HEK293 (cell line): ENCODE results near the gene AP2A1.

Experiments
- FEZF1 ChIP-seq: fragments of 450-650 bp; formaldehyde crosslinking; IDR thresholded peaks from 2 replicates; pipeline ENCODE4 v1.5.1; 2016; ENCODE audit warnings: missing biosample characterization, missing genetic modification characterization
- GLI4 ChIP-seq: fragments of 450-650 bp; formaldehyde crosslinking; IDR thresholded peaks from 2 replicates; pipeline ENCODE4 v1.5.1; 2016; ENCODE audit warnings: missing biosample characterization, missing genetic modification characterization
- GLIS2 ChIP-seq: fragments of 450-650 bp; formaldehyde crosslinking; IDR thresholded peaks from 2 replicates; pipeline ENCODE4 v1.5.1; 2016; ENCODE audit warnings: missing biosample characterization, missing genetic modification characterization
- MEIS1 ChIP-seq: sonication (generic); formaldehyde crosslinking; IDR thresholded peaks from 2 replicates; pipeline ENCODE4 v1.8.1; 2022; ENCODE audit warnings: missing genetic modification reagents, mild to moderate bottlenecking, borderline replicate concordance
- MYNN ChIP-seq: fragments of 450-650 bp; formaldehyde crosslinking; IDR thresholded peaks from 2 replicates; pipeline ENCODE4 v1.5.1; 2016; ENCODE audit warnings: missing biosample characterization, missing genetic modification characterization, borderline replicate concordance
- OVOL3 ChIP-seq: fragments of 450-650 bp; formaldehyde crosslinking; IDR thresholded peaks from 2 replicates; pipeline ENCODE4 v1.5.1; 2016; ENCODE audit warnings: missing biosample characterization, missing genetic modification characterization
- RBAK ChIP-seq: fragments of 450-650 bp; formaldehyde crosslinking; IDR thresholded peaks from 2 replicates; pipeline ENCODE4 v1.5.1; 2016; ENCODE audit warnings: missing biosample characterization, missing genetic modification characterization
- SETDB1 ChIP-seq: IDR thresholded peaks from one replicate; pipeline ENCODE4 v1.6.1; 2017; ENCODE audit warnings: mild to moderate bottlenecking, low read length, moderate library complexity, mixed read lengths; ENCODE audit not compliant: insufficient read length
- ZBTB1 ChIP-seq: fragments of 450-650 bp; formaldehyde crosslinking; IDR thresholded peaks from 2 replicates; pipeline ENCODE4 v1.5.1; 2016; ENCODE audit warnings: missing biosample characterization, missing genetic modification characterization
- ZBTB20 ChIP-seq: fragments of 450-650 bp; formaldehyde crosslinking; IDR thresholded peaks from 2 replicates; pipeline ENCODE4 v1.5.1; 2016; ENCODE audit warnings: missing biosample characterization, missing genetic modification characterization
- ZEB2 ChIP-seq: fragments of 450-650 bp; formaldehyde crosslinking; IDR thresholded peaks from 2 replicates; pipeline ENCODE4 v1.5.1; 2016; ENCODE audit warnings: missing biosample characterization, missing genetic modification characterization
- ZNF202 ChIP-seq: fragments of 450-650 bp; formaldehyde crosslinking; IDR thresholded peaks from 2 replicates; pipeline ENCODE4 v1.5.1; 2016; ENCODE audit warnings: missing biosample characterization, missing genetic modification characterization, borderline replicate concordance
- ZNF211 ChIP-seq: fragments of 450-650 bp; formaldehyde crosslinking; IDR thresholded peaks from 2 replicates; pipeline ENCODE4 v1.5.1; 2016; ENCODE audit warnings: low read depth, missing biosample characterization, missing genetic modification characterization
- ZNF221 ChIP-seq: fragments of 450-650 bp; formaldehyde crosslinking; IDR thresholded peaks from 2 replicates; pipeline ENCODE4 v1.5.1; 2017; ENCODE audit warnings: missing biosample characterization, missing genetic modification characterization, borderline replicate concordance
- ZNF266 ChIP-seq: fragments of 450-650 bp; formaldehyde crosslinking; IDR thresholded peaks from 2 replicates; pipeline ENCODE4 v1.5.1; 2016; ENCODE audit warnings: missing biosample characterization, missing genetic modification characterization, low read depth
- ZNF391 ChIP-seq: fragments of 450-650 bp; formaldehyde crosslinking; IDR thresholded peaks from 2 replicates; pipeline ENCODE4 v1.5.1; 2016; ENCODE audit warnings: low read depth, missing biosample characterization, missing genetic modification characterization, borderline replicate concordance
- ZNF404 ChIP-seq: fragments of 450-650 bp; formaldehyde crosslinking; IDR thresholded peaks from 2 replicates; pipeline ENCODE4 v1.5.1; 2017; ENCODE audit warnings: missing biosample characterization, missing genetic modification characterization
- ZNF433 ChIP-seq: fragments of 450-650 bp; formaldehyde crosslinking; IDR thresholded peaks from 2 replicates; pipeline ENCODE4 v1.5.1; 2016; ENCODE audit warnings: missing biosample characterization, missing genetic modification characterization, low read depth
- ZNF473 ChIP-seq: fragments of 450-650 bp; formaldehyde crosslinking; IDR thresholded peaks from 2 replicates; pipeline ENCODE4 v1.5.1; 2017; ENCODE audit warnings: missing biosample characterization, missing genetic modification characterization
- ZNF548 ChIP-seq: fragments of 450-650 bp; formaldehyde crosslinking; IDR thresholded peaks from 2 replicates; pipeline ENCODE4 v1.5.1; 2016; ENCODE audit warnings: missing biosample characterization, missing genetic modification characterization
- ZNF549 ChIP-seq: fragments of 450-650 bp; IDR thresholded peaks from 2 replicates; pipeline ENCODE4 v1.5.1; 2018; ENCODE audit warnings: missing biosample characterization, missing genetic modification characterization, mild to moderate bottlenecking, inconsistent platforms, moderate library complexity
- ZNF596 ChIP-seq: fragments of 450-650 bp; IDR thresholded peaks from 2 replicates; pipeline ENCODE4 v1.5.0; 2018; ENCODE audit warnings: missing biosample characterization, mild to moderate bottlenecking, missing genetic modification characterization, moderate library complexity
- ZNF600 ChIP-seq: fragments of 450-650 bp; formaldehyde crosslinking; IDR thresholded peaks from 2 replicates; pipeline ENCODE4 v1.5.1; 2016; ENCODE audit warnings: missing biosample characterization, missing genetic modification characterization
- ZNF660 ChIP-seq: fragments of 450-650 bp; IDR thresholded peaks from 2 replicates; pipeline ENCODE4 v1.5.1; 2018; ENCODE audit warnings: missing biosample characterization, mild to moderate bottlenecking, missing genetic modification characterization
- ZNF670 ChIP-seq: fragments of 450-650 bp; formaldehyde crosslinking; IDR thresholded peaks from 2 replicates; pipeline ENCODE4 v1.5.1; 2016; ENCODE audit warnings: missing biosample characterization, missing genetic modification characterization, low read depth
- ZNF677 ChIP-seq: fragments of 450-650 bp; IDR thresholded peaks from 2 replicates; pipeline ENCODE4 v1.5.0; 2018; ENCODE audit warnings: missing biosample characterization, mild to moderate bottlenecking, missing genetic modification characterization, moderate library complexity
- ZNF707 ChIP-seq: fragments of 450-650 bp; formaldehyde crosslinking; IDR thresholded peaks from 2 replicates; pipeline ENCODE4 v1.5.1; 2016; ENCODE audit warnings: missing biosample characterization, missing genetic modification characterization
- ZNF76 ChIP-seq: fragments of 450-650 bp; formaldehyde crosslinking; IDR thresholded peaks from 2 replicates; pipeline ENCODE4; 2016; ENCODE audit warnings: low read depth, missing biosample characterization, missing genetic modification characterization, borderline replicate concordance
- ZNF768 ChIP-seq: fragments of 450-650 bp; formaldehyde crosslinking; IDR thresholded peaks from 2 replicates; pipeline ENCODE4 v1.5.1; 2018; ENCODE audit warnings: missing biosample characterization, mild to moderate bottlenecking, missing genetic modification characterization
- ZNF776 ChIP-seq: fragments of 450-650 bp; formaldehyde crosslinking; IDR thresholded peaks from 2 replicates; pipeline ENCODE4 v1.5.0; 2017; ENCODE audit warnings: missing biosample characterization, missing genetic modification characterization, borderline replicate concordance
- ZNF777 ChIP-seq: fragments of 450-650 bp; formaldehyde crosslinking; IDR thresholded peaks from 2 replicates; pipeline ENCODE4 v1.5.1; 2017; ENCODE audit warnings: missing biosample characterization, missing genetic modification characterization, borderline replicate concordance
- ZSCAN23 ChIP-seq: fragments of 450-650 bp; formaldehyde crosslinking; IDR thresholded peaks from 2 replicates; pipeline ENCODE4 v1.5.1; 2016; ENCODE audit warnings: missing biosample characterization, missing genetic modification characterization
- TF ChIP-seq, protein P1 (sequence below): fragments of 450-650 bp; formaldehyde crosslinking; IDR thresholded peaks from 2 replicates; pipeline ENCODE4 v1.5.1; 2016; ENCODE audit warnings: missing biosample characterization, missing genetic modification characterization, borderline replicate concordance
- TF ChIP-seq, protein P2 (sequence below): fragments of 450-650 bp; formaldehyde crosslinking; IDR thresholded peaks from 2 replicates; pipeline ENCODE4 v1.5.1; 2016; ENCODE audit warnings: missing biosample characterization, missing genetic modification characterization
- TF ChIP-seq, protein P3 (sequence below): fragments of 450-650 bp; formaldehyde crosslinking; IDR thresholded peaks from 2 replicates; pipeline ENCODE4; 2016; ENCODE audit warnings: missing biosample characterization, missing genetic modification characterization
- TF ChIP-seq, protein P4 (sequence below): fragments of 450-650 bp; formaldehyde crosslinking; IDR thresholded peaks from 2 replicates; pipeline ENCODE4 v1.5.1; 2017; ENCODE audit warnings: missing biosample characterization, missing genetic modification characterization

Gene AP2A1

GRCh38 chr19:49850487-49851342, 83.9 kb downstream of the AP2A1 start, which contains the start of gene PTOV1 (continued):
- TF ChIP-seq MYNN (tag by site-specific recombination) (no peak), RBAK (peak; percentile 70; the same call in 1 of the 2 replicates), SETDB1 (no peak), GLIS2 (tag by site-specific recombination) (peak; percentile 97), ZNF391 (tag by site-specific recombination) (peak; percentile 92), ZNF221 (tag by site-specific recombination) (0 out of 2 replicates have a peak, but pooled peaks have one; percentile 22), ZSCAN23 (tag by site-specific recombination) (peak; percentile 61; the same call in 1 of the 2 replicates), ZEB2 (tag by site-specific recombination) (peak; percentile 93), ZBTB1 (tag by site-specific recombination) (no peak), ZNF548 (tag by site-specific recombination) (no peak), ZNF776 (tag by site-specific recombination) (no peak), ZNF670 (tag by site-specific recombination) (no peak), ZBTB20 (tag by site-specific recombination) (peak; percentile 97), FEZF1 (tag by site-specific recombination) (no peak), ZNF707 (tag by site-specific recombination) (no peak), ZNF768 (tag by site-specific recombination) (no peak; the same call in 1 of the 2 replicates), ZNF600 (peak; percentile 92), GLI4 (tag by site-specific recombination) (peak; percentile 79; the same call in 1 of the 2 replicates), OVOL3 (tag by site-specific recombination) (no peak), ZNF777 (tag by site-specific recombination) (0 out of 2 replicates have a peak, but pooled peaks have one; percentile 54), ZNF660 (tag by site-specific recombination) (peak; percentile 85; the same call in 1 of the 2 replicates), ZNF549 (tag by site-specific recombination) (no peak), ZNF596 (tag by site-specific recombination) (no peak; the same call in 1 of the 2 replicates), ZNF76 (tag by site-specific recombination) (peak; percentile 91), ZNF266 (tag by site-specific recombination) (no peak), ZNF677 (0 out of 2 replicates have a peak, but pooled peaks have one; percentile 18), ZNF211 (tag by site-specific recombination) (0 out of 2 replicates have a peak, but pooled peaks have one; percentile 15), ZNF433 (tag by site-specific recombination) (no peak), ZNF202 (no peak), ZNF404 (tag by site-specific recombination) (no peak), MEIS1 (no peak), ZNF473 (tag by site-specific recombination) (no peak)
- TF ChIP-seq, protein P1, sequence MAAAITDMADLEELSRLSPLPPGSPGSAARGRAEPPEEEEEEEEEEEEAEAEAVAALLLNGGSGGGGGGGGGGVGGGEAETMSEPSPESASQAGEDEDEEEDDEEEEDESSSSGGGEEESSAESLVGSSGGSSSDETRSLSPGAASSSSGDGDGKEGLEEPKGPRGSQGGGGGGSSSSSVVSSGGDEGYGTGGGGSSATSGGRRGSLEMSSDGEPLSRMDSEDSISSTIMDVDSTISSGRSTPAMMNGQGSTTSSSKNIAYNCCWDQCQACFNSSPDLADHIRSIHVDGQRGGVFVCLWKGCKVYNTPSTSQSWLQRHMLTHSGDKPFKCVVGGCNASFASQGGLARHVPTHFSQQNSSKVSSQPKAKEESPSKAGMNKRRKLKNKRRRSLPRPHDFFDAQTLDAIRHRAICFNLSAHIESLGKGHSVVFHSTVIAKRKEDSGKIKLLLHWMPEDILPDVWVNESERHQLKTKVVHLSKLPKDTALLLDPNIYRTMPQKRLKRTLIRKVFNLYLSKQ (tag by site-specific recombination): no peak
- TF ChIP-seq, protein P2, sequence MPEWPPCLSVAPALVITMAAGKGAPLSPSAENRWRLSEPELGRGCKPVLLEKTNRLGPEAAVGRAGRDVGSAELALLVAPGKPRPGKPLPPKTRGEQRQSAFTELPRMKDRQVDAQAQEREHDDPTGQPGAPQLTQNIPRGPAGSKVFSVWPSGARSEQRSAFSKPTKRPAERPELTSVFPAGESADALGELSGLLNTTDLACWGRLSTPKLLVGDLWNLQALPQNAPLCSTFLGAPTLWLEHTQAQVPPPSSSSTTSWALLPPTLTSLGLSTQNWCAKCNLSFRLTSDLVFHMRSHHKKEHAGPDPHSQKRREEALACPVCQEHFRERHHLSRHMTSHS (tag by site-specific recombination): no peak
- TF ChIP-seq, protein P3, sequence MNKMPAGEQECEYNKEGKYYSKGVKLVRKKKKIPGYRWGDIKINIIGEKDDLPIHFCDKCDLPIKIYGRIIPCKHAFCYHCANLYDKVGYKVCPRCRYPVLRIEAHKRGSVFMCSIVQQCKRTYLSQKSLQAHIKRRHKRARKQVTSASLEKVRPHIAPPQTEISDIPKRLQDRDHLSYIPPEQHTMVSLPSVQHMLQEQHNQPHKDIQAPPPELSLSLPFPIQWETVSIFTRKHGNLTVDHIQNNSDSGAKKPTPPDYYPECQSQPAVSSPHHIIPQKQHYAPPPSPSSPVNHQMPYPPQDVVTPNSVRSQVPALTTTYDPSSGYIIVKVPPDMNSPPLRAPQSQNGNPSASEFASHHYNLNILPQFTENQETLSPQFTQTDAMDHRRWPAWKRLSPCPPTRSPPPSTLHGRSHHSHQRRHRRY (tag by site-specific recombination): no peak
- TF ChIP-seq, protein P4, sequence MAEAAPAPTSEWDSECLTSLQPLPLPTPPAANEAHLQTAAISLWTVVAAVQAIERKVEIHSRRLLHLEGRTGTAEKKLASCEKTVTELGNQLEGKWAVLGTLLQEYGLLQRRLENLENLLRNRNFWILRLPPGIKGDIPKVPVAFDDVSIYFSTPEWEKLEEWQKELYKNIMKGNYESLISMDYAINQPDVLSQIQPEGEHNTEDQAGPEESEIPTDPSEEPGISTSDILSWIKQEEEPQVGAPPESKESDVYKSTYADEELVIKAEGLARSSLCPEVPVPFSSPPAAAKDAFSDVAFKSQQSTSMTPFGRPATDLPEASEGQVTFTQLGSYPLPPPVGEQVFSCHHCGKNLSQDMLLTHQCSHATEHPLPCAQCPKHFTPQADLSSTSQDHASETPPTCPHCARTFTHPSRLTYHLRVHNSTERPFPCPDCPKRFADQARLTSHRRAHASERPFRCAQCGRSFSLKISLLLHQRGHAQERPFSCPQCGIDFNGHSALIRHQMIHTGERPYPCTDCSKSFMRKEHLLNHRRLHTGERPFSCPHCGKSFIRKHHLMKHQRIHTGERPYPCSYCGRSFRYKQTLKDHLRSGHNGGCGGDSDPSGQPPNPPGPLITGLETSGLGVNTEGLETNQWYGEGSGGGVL (tag by site-specific recombination): peak; percentile 97
